A549 (cell line): Measurements from ENCODE around the gene SH3BGRL2. TPM values are rescaled to one million over a fixed set of nuclear protein-coding genes. Genes with fewer than 3 reads are reported as not detected.

Experiments
- ATAC-seq, 2 experiments: fragments of 200-7000 bp in 1 of 2; fragments of >200 bp in 1 of 2; cut with Nextera tagmentation in 1 of 2; cut with Tn5 transposase in 1 of 2; 3 replicates each; pipeline versions ENCODE4 v1.8.0 to v1.9.1; 2018 to 2020; ENCODE audit warnings: mild to moderate bottlenecking in 1 of 2, moderate library complexity in 1 of 2
- CTCF ChIA-PET: fragments of 300-600 bp; sonication (Branson Sonifier 250); formaldehyde crosslinking; extraction: SDS; loops from one replicate; lab custom pipeline; 2021; ENCODE audit warnings: antibody characterized with exemption, inconsistent platforms; lab: Yijun Ruan, JAX
- POLR2A ChIA-PET: fragments of 350-600 bp; formaldehyde crosslinking; extraction: SDS; loops from one replicate; lab custom pipeline; 2021; ENCODE audit warnings: antibody characterized with exemption, inconsistent platforms; lab: Yijun Ruan, JAX
- DNase-seq, 2 experiments: peaks; one replicate each; pipeline versions ENCODE4 v3.0.0 to v3.0.0-alpha.2; 2011 to 2016; ENCODE audit warnings: low read depth in 1 of 2, low spot score in 1 of 2
- FAIRE-seq: peaks from 2 replicates; lab custom pipeline; 2011; peaks lifted over from hg19 to GRCh38; lab: Jason Lieb, UNC
- H3K27ac ChIP-seq, 2 experiments: fragments of >200 bp; sonication (Bioruptor Twin); formaldehyde crosslinking; 3 replicates each; pipeline ENCODE4 v1.5.1; 2016 to 2017
- H3K4me1 ChIP-seq: fragments of >200 bp; sonication (Bioruptor Twin); formaldehyde crosslinking; 3 replicates; pipeline ENCODE4 v1.6.1; 2016
- H3K4me2 ChIP-seq: fragments of >200 bp; sonication (Bioruptor Twin); formaldehyde crosslinking; 3 replicates; pipeline ENCODE4 v1.6.1; 2016
- H3K4me3 ChIP-seq: fragments of >200 bp; sonication (Bioruptor Twin); formaldehyde crosslinking; 3 replicates; pipeline ENCODE4 v1.5.1; 2016
- H3K9me3 ChIP-seq: fragments of >200 bp; sonication (Bioruptor Twin); formaldehyde crosslinking; 3 replicates; pipeline ENCODE4 v1.6.1; 2016
- CEBPB ChIP-seq, 2 experiments: fragments of >200 bp in 1 of 2; sonication (Bioruptor Twin) in 1 of 2; formaldehyde crosslinking in 1 of 2; IDR thresholded peaks; 2 replicates each; pipeline ENCODE4 v1.6.1; 2012 to 2016
- E2F6 ChIP-seq: IDR thresholded peaks from 2 replicates; pipeline ENCODE4 v1.6.1; 2012; ENCODE audit warnings: low read depth, borderline replicate concordance
- EHMT2 ChIP-seq: fragments of 200-600 bp; sonication (generic); IDR thresholded peaks from 2 replicates; pipeline ENCODE4 v1.6.1; 2016; ENCODE audit warnings: antibody characterized with exemption, low read depth, mild to moderate bottlenecking, moderate library complexity
- EP300 ChIP-seq, 2 experiments: fragments of >200 bp; sonication (Bioruptor Twin); formaldehyde crosslinking; IDR thresholded peaks; 2 replicates in 1 of 2; 3 replicates in 1 of 2; pipeline ENCODE4 v1.6.1; 2016 to 2017
- FOSB ChIP-seq: fragments of 250-450 bp; sonication (Bioruptor Pico); IDR thresholded peaks from 2 replicates; pipeline ENCODE4 v1.5.0; 2020; ENCODE audit warnings: mild to moderate bottlenecking, moderate library complexity
- HES2 ChIP-seq: fragments of >200 bp; sonication (Bioruptor Twin); formaldehyde crosslinking; IDR thresholded peaks from 2 replicates; pipeline ENCODE4 v1.6.1; 2016
- HEYL ChIP-seq: fragments of 250-450 bp; sonication (Bioruptor Pico); IDR thresholded peaks from 2 replicates; pipeline ENCODE4 v1.8.0; 2021; ENCODE audit warnings: mild to moderate bottlenecking, moderate library complexity
- HOXA7 ChIP-seq: fragments of 250-450 bp; sonication (Bioruptor Pico); IDR thresholded peaks from 2 replicates; pipeline ENCODE4 v1.5.0; 2020; ENCODE audit warnings: mild to moderate bottlenecking, moderate library complexity
- KDM1A ChIP-seq: fragments of 200-600 bp; sonication (generic); IDR thresholded peaks from 2 replicates; pipeline ENCODE4 v1.6.1; 2016; ENCODE audit warnings: low read depth, mild to moderate bottlenecking
- MAFK ChIP-seq: fragments of 450-650 bp; IDR thresholded peaks from 2 replicates; pipeline ENCODE4 v1.6.1; 2014; ENCODE audit not compliant: partially characterized antibody
- MAZ ChIP-seq: fragments of 150-350 bp; IDR thresholded peaks from 2 replicates; pipeline ENCODE4 v1.6.1; 2014; ENCODE audit warnings: antibody characterized with exemption, low read depth, low read length, borderline replicate concordance
- NFE2L2 ChIP-seq: fragments of 150-350 bp; conservative IDR thresholded peaks from 2 replicates; pipeline ENCODE4 v1.6.1; 2014; ENCODE audit warnings: low read length
- PHF8 ChIP-seq: fragments of 200-600 bp; sonication (generic); IDR thresholded peaks from 2 replicates; pipeline ENCODE4 v1.6.1; 2016; ENCODE audit warnings: low read depth, mild to moderate bottlenecking, antibody characterized with exemption, moderate library complexity, borderline replicate concordance
- POLR2AphosphoS2 ChIP-seq: conservative IDR thresholded peaks from 2 replicates; pipeline ENCODE4 v1.6.1; 2012; ENCODE audit warnings: low read length, improper control_type of control experiment, inconsistent platforms
- RAD21 ChIP-seq, 2 experiments: fragments of >200 bp in 1 of 2; sonication (Bioruptor Twin) in 1 of 2; formaldehyde crosslinking in 1 of 2; IDR thresholded peaks in 1 of 2; conservative IDR thresholded peaks in 1 of 2; 2 replicates in 1 of 2; 3 replicates in 1 of 2; pipeline ENCODE4 v1.6.1; 2012 to 2018; ENCODE audit warnings: inconsistent platforms in 1 of 2
- RARB ChIP-seq: fragments of 250-450 bp; sonication (Bioruptor Pico); IDR thresholded peaks from 2 replicates; pipeline ENCODE4 v1.8.0; 2021; ENCODE audit warnings: mild to moderate bottlenecking, moderate library complexity
- RCOR1 ChIP-seq: fragments of 150-350 bp; IDR thresholded peaks from 2 replicates; pipeline ENCODE4 v1.6.1; 2014; ENCODE audit warnings: antibody characterized with exemption, low read length, low read depth
- REST ChIP-seq: fragments of 200-600 bp; sonication (generic); IDR thresholded peaks from 2 replicates; pipeline ENCODE4 v1.6.1; 2016; ENCODE audit warnings: antibody characterized with exemption, mild to moderate bottlenecking, moderate library complexity
- SMC3 ChIP-seq: fragments of >200 bp; sonication (Bioruptor Twin); formaldehyde crosslinking; IDR thresholded peaks from 3 replicates; pipeline ENCODE4 v1.6.1; 2018; ENCODE audit warnings: inconsistent platforms
- SREBF2 ChIP-seq: fragments of 450-650 bp; IDR thresholded peaks from 2 replicates; pipeline ENCODE4 v1.6.1; 2014; ENCODE audit warnings: mild to moderate bottlenecking, moderate library complexity
- TP53 ChIP-seq: fragments of 250-450 bp; sonication (Bioruptor Pico); IDR thresholded peaks from 2 replicates; pipeline ENCODE4 v1.5.0; 2021; ENCODE audit warnings: mild to moderate bottlenecking, moderate library complexity
- ZFP36 ChIP-seq: fragments of 450-650 bp; IDR thresholded peaks from 2 replicates; pipeline ENCODE4 v1.6.1; 2014; ENCODE audit warnings: borderline replicate concordance; ENCODE audit not compliant: partially characterized antibody
- ZSCAN20 ChIP-seq: fragments of 250-450 bp; sonication (Bioruptor Pico); IDR thresholded peaks from 2 replicates; pipeline ENCODE4 v1.8.0; 2022; ENCODE audit warnings: mild to moderate bottlenecking, moderate library complexity
- WGBS: methylation state at CpG from one replicate; pipeline ENCODE4 v1.1.6; 2017; ENCODE audit errors: missing lambda C conversion rate; 5-methylcytosine and 5-hydroxymethylcytosine counted together
- polyA plus RNA-seq, 4 experiments: library from polyadenylated mRNA; depleted of rRNA in 3 of 4; stranded (reverse); fragments of >200 nt; fragmentation: RNase III in 1 of 4; extraction: RNeasy Plus Mini Kit Qiagen cat#74134 plus additional on column Dnase treatment in 1 of 4; gene quantifications; 2 replicates in 3 of 4; 3 replicates in 1 of 4; pipeline ENCODE4 v1.2.3, GENCODE V29; 2011 to 2017

SH3BGRL2 gene
- polyA plus RNA-seq, 2 of the 4 experiments (the other 2 are of a cell fraction), result 0.48 to 1.9 TPM

- no peak for TF ChIP-seq E2F6
- no peak for TF ChIP-seq MAFK
- no peak for TF ChIP-seq HES2
- TF ChIP-seq SREBF2, result no peak
Observed at GRCh38 chr6:79636673-79637072, 5.5 kb downstream of the SH3BGRL2 start (continued).

GRCh38 chr6:79640146-79641111 is 9.3 kb downstream of the SH3BGRL2 start:
- DNase-seq, result no peak
- POLR2A ChIA-PET, result no interaction called here
- no peak overlapping the region for H3K4me2 ChIP-seq
- TF ChIP-seq PHF8, result no peak
- TF ChIP-seq POLR2AphosphoS2, result no peak
- TF ChIP-seq RAD21 (conservative IDR thresholded peaks at IDR 0.05 in 1 of 2, IDR thresholded peaks at IDR 0.05 in 1 of 2), result no peak
- no peak for TF ChIP-seq ZFP36
- TF ChIP-seq ZSCAN20 (CRISPR knock-in tag), result no peak
- TF ChIP-seq TP53, result no peak
- TF ChIP-seq KDM1A, result no peak
- no peaks in the 10 kb centered on the region for H3K4me1 ChIP-seq
- no peak for ATAC-seq
- no peak overlapping the region for H3K4me3 ChIP-seq
- 61% methylated on average over 4 of the region's 4 CpGs for whole genome bisulfite sequencing
- H3K27ac ChIP-seq, result no peak overlapping the region
- FAIRE-seq, result no peak
- CTCF ChIA-PET, result no interaction called here
- H3K9me3 ChIP-seq, result no peaks in the 10 kb centered on the region

- CTCF ChIA-PET, result no interaction called here
Observed at GRCh38 chr6:79646006-79646405, 14.9 kb downstream of the SH3BGRL2 start.

GRCh38 chr6:79646561-79646960 is 15.4 kb downstream of the SH3BGRL2 start:
- ATAC-seq, result no peak
- CTCF ChIA-PET, result no interaction called here
- no peak for FAIRE-seq

More at GRCh38 chr6:79646006-79646405, 14.9 kb downstream of the SH3BGRL2 start:
- no peaks in the 10 kb centered on the region for H3K9me3 ChIP-seq
- no peaks in the 10 kb centered on the region for H3K4me1 ChIP-seq
- ATAC-seq, result no peak
- no peak overlapping the region for H3K4me2 ChIP-seq
- no peak for FAIRE-seq
- POLR2A ChIA-PET, result no interaction called here
- 32% methylated on average over 3 of the region's 3 CpGs for WGBS
- H3K27ac ChIP-seq, result no peak overlapping the region
- no peak for DNase-seq
- TF ChIP-seq RAD21 (conservative IDR thresholded peaks at IDR 0.05 in 1 of 2, IDR thresholded peaks at IDR 0.05 in 1 of 2) (0 out of 5 replicates have a peak, but pooled peaks of 1 of the 2 experiments have one; percentile 6), CEBPB (IDR thresholded peaks at IDR 0.05) (no peak)
- H3K4me3 ChIP-seq, result no peak overlapping the region

GRCh38 chr6:79647741-79648140 is 16.6 kb downstream of the SH3BGRL2 start:
- Histone ChIP-seq H3K4me2 (no peak overlapping the region), H3K4me3 (no peak overlapping the region), H3K27ac (no peak overlapping the region), H3K9me3 (no peaks in the 10 kb centered on the region), H3K4me1 (no peaks in the 10 kb centered on the region)
- 65% methylated on average over 2 of the region's 2 CpGs for WGBS
- POLR2A ChIA-PET, result no interaction called here
- DNase-seq (no peak), ATAC-seq (no peak), FAIRE-seq (no peak)
- CTCF ChIA-PET, result no interaction called here
- TF ChIP-seq HEYL (CRISPR knock-in tag) (no peak), SMC3 (no peak), HOXA7 (CRISPR knock-in tag) (no peak), SREBF2 (no peak), NFE2L2 (no peak), RARB (CRISPR knock-in tag) (no peak), REST (no peak), EP300 (IDR thresholded peaks at IDR 0.05) (no peak), EHMT2 (no peak), ZSCAN20 (CRISPR knock-in tag) (no peak)

More at GRCh38 chr6:79646561-79646960, 15.4 kb downstream of the SH3BGRL2 start:
- POLR2A ChIA-PET, result no interaction called here
- no peaks in the 10 kb centered on the region for H3K4me1 ChIP-seq
- TF ChIP-seq RCOR1 (no peak), HEYL (CRISPR knock-in tag) (no peak), HOXA7 (CRISPR knock-in tag) (no peak), POLR2AphosphoS2 (no peak), SMC3 (no peak), MAZ (no peak), FOSB (no peak), CEBPB (IDR thresholded peaks at IDR 0.05) (no peak)
- no peak for DNase-seq
- H3K9me3 ChIP-seq, result no peaks in the 10 kb centered on the region
- H3K27ac ChIP-seq, result no peak overlapping the region
- H3K4me3 ChIP-seq, result no peak overlapping the region
- H3K4me2 ChIP-seq, result no peak overlapping the region
